Upper lobe of right lung (tissue), 1 donor: ENCODE measurements around the gene G3BP2. TPM values are rescaled to one million over a fixed set of nuclear protein-coding genes. Genes with fewer than 3 reads are reported as not detected.

Experiments
- ATAC-seq: fragments of 200-7000 bp; cut with Tn5 transposase; one replicate; pipeline ENCODE4 v1.9.1; 2020; ENCODE audit warnings: mild to moderate bottlenecking, moderate library complexity
- DNase-seq: peaks from one replicate; pipeline ENCODE4 v3.0.0-alpha.2; 2020
- H3K27ac ChIP-seq: fragments of 200-600 bp; one replicate; pipeline ENCODE4 v1.8.0; 2022
- H3K27me3 ChIP-seq: fragments of 200-600 bp; one replicate; pipeline ENCODE4 v1.8.0; 2022; ENCODE audit warnings: mild to moderate bottlenecking
- H3K36me3 ChIP-seq: fragments of 200-600 bp; one replicate; pipeline ENCODE4 v1.8.0; 2022
- H3K4me1 ChIP-seq: fragments of 200-600 bp; one replicate; pipeline ENCODE4 v1.8.0; 2022
- H3K4me3 ChIP-seq: fragments of 200-600 bp; one replicate; pipeline ENCODE4 v1.8.0; 2022; ENCODE audit warnings: mild to moderate bottlenecking
- H3K9me3 ChIP-seq: fragments of 200-600 bp; one replicate; pipeline ENCODE4 v1.8.0; 2022
- CTCF ChIP-seq: fragments of 200-600 bp; IDR thresholded peaks from one replicate; pipeline ENCODE4 v1.8.0; 2022; ENCODE audit warnings: antibody characterized with exemption
- intact Hi-C: fragments of 100-400 bp; cut with DNase I; formaldehyde crosslinking; loops from one replicate; pipeline ENCODE4 v1.11.0; 2022
- total RNA-seq: library from RNA; stranded (reverse); fragmentation: NEBNext Ultra II Directional; extraction: Animal tissue kit (Norgen Biotek cat#: 25700); gene quantifications from one replicate; pipeline ENCODE4 v1.2.1, GENCODE V29; 2021
- donor health status: DM: no; HTN: yes; CAD: no; lungs with severe emphysema.

Gene G3BP2
- total RNA-seq, 1 donor from 2014 or later, result 102 TPM

- Histone ChIP-seq H3K27ac (no peak overlapping the region), H3K36me3 (no peaks in the 10 kb centered on the region), H3K4me1 (no peaks in the 10 kb centered on the region), H3K4me3 (no peak overlapping the region), H3K9me3 (no peaks in the 10 kb centered on the region), H3K27me3 (no peaks in the 10 kb centered on the region)
- DNase-seq (no peak), ATAC-seq (no peak)
- intact Hi-C loops, result no loop called here
- TF ChIP-seq CTCF, result no peak
These were observed 41.5 kb upstream of the G3BP2 start for GRCh38 chr4:75714704-75715103.

- H3K9me3 ChIP-seq, result no peaks in the 10 kb centered on the region
- no peaks in the 10 kb centered on the region for H3K36me3 ChIP-seq
- DNase-seq (no peak), ATAC-seq (no peak)
- H3K4me1 ChIP-seq, result no peaks in the 10 kb centered on the region
- H3K4me3 ChIP-seq, result no peak overlapping the region
- H3K27me3 ChIP-seq, result no peaks in the 10 kb centered on the region
- TF ChIP-seq CTCF, result no peak
- no peak overlapping the region for H3K27ac ChIP-seq
- intact Hi-C loops, result no loop called here
These were observed 40.8 kb upstream of the G3BP2 start for GRCh38 chr4:75714011-75714410.

DNA sequence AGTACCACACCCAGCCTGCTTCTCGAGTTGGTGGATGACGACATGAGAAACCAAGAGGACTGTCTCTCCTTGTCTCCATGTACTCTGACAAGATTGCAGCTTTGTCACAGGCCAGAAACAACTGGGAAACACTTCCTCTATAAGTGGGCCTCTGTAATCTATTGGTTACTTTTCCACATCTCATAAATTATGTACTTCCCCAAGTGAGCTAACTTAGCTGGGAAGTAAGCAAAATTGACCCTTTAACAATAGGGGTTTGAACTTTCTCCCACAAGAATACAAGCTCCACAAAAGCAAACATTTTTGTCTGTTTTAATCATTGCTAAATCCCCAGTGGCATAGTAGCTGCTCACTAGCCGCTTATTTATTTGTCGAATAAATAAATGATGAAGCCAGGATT lies 37.0 kb upstream of the G3BP2 start:
- Histone ChIP-seq H3K27me3 (no peaks in the 10 kb centered on the region), H3K4me3 (no peak overlapping the region), H3K27ac (no peak overlapping the region), H3K9me3 (no peaks in the 10 kb centered on the region), H3K36me3 (no peaks in the 10 kb centered on the region), H3K4me1 (no peaks in the 10 kb centered on the region)
- intact Hi-C loops, result no loop called here
- no peak for TF ChIP-seq CTCF
- ATAC-seq (peak; percentile 72), DNase-seq (no peak)

- H3K27ac ChIP-seq, result no peak overlapping the region
- H3K27me3 ChIP-seq, result no peaks in the 10 kb centered on the region
- DNase-seq (no peak), ATAC-seq (peak; percentile 84)
- no peaks in the 10 kb centered on the region for H3K36me3 ChIP-seq
- no peak overlapping the region for H3K4me3 ChIP-seq
- intact Hi-C loops, result no loop called here
- H3K4me1 ChIP-seq, result no peaks in the 10 kb centered on the region
- peak; percentile 49 for TF ChIP-seq CTCF
- H3K9me3 ChIP-seq, result no peaks in the 10 kb centered on the region
These were observed 35.0 kb upstream of the G3BP2 start for GRCh38 chr4:75708218-75708691.

GRCh38 chr4:75705198-75705977 lies 32.2 kb upstream of the G3BP2 start:
- intact Hi-C loops, result no loop called here
- no peak for TF ChIP-seq CTCF
- Histone ChIP-seq H3K27ac (no peak overlapping the region), H3K27me3 (no peaks in the 10 kb centered on the region), H3K36me3 (no peaks in the 10 kb centered on the region), H3K9me3 (no peaks in the 10 kb centered on the region), H3K4me3 (no peak overlapping the region), H3K4me1 (no peaks in the 10 kb centered on the region)
- DNase-seq, result no peak
- no peak for ATAC-seq
